HG03064 (cell line): ENCODE data around the gene KIF21B.

Experiments used
- ATAC-seq: cut with Tn5 transposase; IDR thresholded peaks from one replicate; pipeline ENCODE4 v1.9.1; 2021; ENCODE audit warnings: low read depth; ENCODE audit not compliant: unreplicated experiment

Gene KIF21B

DNA sequence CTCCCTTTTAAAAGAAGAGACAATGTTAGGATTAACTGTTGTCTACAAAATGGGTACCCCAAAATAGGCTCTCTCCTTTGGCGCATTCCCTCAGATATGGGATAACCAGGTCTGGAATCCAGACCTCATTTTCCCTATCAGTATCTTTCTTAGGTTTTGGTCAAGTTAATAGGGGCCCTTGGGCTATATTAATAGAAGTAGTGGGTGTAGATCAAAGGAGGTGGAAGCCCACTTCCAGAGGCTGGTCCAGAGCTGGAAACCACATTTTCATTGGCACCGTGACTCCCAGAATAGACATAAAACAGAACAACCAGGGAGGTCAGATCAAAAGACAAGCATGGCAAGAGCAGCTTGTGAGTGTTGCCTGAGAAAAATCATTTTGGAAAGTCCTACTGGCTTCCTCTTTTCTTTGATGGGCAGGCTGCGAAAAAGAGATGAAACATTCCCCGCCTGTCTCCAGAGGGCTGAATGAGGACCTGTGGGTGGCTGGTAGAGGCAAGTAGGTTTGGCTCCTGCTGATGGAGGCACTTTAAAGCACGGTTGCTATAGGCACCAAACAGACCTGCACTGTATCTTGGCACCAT is 25.8 kb upstream of the KIF21B start:
- no peak for ATAC-seq

DNA sequence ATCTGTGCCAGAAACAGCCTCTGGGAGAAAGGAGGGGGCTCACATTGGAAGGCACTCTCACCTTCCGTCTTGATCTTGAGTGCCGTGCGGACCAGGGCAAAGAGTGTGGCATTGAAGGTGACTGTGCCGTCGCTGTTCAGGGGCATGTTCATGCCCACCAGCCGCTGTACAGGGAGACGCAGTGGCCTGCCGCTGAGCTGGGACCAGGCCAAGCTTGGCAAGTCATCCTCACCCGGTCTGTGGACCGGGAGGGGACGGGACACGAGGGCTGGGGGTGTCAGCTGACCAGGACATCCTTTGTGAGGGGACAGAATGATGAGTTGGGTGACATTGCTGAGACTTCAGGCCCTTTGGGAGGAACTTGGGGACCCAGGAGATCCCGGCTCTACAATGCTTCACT is 25.0 kb upstream of the KIF21B start:
- ATAC-seq: no peak

DNA sequence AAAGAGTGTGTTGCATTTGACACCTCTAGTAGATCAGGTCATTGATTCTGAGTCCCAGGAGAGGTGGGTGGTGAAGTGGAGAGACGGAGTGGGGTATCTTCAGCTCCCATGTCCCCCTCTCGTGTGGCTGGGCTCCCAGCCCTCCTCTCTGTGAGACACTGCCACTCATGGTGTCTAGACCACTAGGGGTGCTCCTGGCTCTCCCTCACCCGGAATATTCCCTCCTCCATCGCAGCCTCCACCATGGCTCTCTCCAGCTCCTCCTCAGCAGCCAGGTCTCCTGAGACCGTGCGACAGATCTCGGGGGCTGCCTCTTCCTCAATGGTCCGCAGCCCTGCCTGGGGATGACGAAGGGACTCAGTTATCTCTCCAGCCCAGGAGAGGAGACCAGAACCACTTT is 20.6 kb upstream of the KIF21B start:
- no peak for ATAC-seq

DNA sequence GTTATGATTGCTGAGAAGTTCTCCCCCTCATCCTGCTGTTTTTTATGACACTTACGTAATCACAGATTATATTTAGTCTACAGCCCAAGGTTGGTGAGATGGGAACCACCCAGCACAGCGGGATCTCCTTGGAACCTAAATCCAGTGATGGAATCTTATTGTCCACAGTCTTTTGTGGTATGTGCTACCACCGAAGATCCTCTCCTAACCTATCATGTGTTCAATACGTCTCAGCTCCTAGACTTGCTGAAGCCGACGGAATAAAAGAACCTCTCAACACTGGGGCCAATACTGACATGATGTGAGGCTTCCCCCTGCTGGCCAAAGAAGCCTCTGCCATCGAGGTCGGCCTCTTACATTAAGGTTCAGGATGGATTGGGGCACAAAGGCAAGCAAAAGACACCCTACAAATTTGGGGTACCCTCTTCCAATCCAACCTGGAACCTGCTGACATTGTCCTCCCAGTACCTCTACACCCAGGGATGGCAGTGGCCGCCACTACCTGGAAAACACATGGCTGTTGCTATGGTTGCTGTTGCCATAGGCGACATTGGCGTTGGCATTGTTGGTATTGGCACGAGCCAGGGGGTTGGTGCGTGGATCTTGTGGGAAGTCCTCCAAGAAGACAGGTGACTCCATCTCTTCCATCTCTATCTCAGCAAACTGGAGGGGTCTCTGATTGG is 19.4 kb upstream of the KIF21B start:
- no peak for ATAC-seq

DNA sequence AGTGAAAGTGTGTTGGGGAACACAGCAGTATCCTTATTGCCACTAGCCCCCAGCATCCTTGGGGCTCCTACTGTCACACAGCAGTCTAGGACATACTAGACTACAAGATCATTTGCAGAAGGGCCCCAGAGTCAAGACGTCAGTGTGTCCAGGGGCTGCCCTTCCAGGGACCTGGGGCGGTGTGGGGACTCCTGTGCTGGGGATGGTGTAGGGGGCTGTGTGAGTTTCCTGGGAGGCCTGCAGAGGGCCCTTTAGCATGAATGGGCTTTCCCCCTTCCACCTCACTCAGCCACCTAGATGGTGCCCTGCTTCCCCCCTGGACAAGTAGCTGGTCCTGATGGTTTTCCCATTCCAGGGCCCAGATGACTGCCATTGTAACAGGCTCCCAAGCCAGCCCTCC is 17.5 kb upstream of the KIF21B start:
- ATAC-seq: no peak

DNA sequence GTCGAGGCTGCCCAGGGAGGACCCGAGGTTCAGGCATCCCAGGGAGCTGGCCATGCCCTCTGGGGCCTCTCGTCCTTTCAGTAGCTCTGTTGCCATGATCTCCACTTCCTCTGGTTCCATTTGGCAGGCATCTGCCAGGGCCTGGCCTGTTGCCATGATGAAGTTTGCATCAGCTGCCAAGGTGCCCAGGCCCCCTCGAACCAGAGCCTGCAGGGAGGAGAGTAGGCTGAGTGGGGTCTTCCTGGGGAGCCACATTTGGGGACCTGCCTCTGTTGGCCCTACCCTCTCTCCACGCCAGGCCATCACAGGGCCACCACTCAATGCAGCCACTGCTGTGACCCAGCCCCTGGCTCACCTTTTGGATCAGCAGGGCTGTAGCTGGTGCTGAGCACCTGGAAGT is 16.4 kb upstream of the KIF21B start:
- no peak for ATAC-seq

DNA sequence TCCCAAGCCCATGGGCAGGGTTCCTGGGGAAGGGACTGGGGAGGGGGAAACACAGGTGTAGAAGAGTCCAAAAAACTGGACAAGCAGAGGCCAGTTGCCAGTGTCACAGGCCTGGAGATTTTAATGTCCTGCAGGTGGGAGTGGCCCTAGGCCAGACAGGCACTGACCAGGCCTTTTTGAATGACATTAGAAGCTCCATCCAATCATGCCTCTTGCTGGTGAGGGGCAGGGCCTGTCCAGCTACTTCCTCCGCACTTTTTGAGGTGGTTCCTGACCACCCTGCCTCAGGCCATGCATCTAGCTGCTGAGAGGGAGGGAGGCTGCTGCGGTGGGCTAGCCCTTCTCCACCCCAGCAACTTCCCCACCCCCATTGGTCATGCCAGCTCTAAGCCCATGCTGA is 15.9 kb upstream of the KIF21B start:
- no peak for ATAC-seq

DNA sequence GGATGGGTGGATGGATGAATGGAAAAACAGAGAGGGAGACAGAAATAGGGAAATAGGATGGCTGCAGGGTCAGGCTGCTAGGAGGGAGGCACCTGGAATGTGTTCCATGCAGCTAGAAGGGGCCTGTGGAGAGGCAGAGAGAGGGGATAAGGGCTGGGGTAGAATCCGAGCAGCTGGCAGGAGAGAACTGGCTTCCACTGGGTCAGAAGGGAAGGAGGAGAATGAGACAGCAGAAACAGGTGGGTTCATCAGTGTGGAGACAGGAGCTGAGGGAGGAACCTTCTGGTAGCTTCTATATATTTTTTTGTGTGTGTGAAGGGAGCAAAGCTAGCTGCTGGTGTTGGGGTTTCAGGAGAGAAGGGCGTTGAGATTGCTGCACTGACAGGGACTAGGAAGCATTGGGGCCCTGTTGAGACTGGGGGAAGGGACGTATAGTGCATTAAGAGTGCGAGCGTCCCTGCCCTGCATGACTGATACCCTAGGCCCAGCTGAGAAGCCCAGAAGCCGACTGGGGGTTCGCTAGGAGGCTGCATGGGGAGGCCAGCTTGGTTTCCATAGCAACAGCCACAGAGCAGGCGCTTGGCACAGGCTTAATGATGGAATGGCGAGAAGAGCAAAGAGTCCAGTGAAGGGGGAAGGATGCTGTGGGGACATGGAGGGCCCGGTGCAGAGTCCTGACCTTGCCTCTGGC is 14.8 kb upstream of the KIF21B start:
- no peak for ATAC-seq

DNA sequence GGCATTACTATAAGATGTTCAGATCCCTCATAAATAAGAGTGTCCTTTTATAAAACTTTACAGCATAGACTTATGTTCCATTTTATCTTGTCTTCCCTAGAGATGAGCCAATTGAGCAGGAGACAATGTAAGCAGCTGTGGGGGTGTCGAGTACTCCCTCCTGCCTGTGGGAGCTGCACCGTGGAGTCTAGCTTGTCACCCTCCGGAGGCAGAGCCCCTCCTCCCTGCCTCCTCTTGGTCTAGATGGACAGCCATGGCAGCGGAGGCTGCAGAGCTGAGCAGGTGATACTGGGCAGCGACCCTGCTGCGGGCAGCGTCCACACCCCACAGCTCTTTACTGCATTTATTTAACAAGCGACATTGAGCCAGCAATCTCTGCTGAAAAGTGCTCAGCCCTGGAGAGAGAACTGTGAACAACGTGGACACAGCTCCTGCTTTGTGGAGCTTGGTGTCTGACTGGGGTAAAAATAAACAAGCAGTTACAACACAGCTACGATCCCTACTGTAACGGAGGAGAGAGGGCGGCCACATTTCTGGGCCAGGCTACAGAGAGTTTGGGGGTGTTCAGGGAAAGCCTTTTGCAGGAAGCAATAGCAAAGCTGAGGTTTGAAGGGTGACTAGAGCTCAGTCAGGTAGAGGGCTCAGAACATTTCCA is 12.8 kb upstream of the KIF21B start:
- no peak for ATAC-seq

DNA sequence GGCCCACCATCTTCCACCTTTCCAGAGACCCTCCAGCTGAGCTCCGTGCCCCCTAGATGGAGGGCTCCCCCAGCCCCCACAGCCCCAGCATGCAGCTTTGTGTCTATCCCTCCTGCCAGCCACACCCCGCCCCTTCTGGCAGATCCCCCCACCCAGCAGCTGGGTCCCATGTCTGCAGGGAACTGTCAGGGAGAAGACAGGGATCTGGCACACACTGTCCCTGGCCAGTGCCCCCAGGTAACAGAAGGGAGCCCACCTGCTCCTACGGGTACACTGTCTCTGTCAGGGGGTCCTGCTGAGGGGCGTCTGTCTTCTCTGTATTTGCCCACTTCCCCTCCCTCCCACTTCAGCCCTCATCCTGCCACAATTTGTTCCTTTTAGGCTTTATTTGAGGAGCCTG is 11.2 kb upstream of the KIF21B start:
- no peak for ATAC-seq

DNA sequence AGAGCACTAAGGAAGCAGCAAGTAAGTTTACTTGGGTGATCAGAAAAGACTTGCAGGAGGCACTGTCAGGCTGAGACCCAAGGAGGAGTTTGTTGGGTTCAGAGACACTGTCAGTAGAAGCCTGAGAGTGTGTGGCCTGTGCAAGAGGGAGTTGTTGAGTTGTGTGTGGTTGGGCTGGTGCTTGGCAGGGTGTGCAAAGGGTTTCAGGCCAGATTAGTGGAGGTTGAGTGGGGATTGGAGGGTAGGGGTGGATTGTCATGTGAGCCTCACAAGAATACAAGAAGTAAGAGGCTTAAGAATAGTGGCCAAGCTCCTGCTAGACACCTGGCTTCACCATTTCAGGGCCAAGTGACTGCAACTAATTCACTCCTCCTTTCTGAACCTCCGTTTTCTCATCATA is 8.9 kb upstream of the KIF21B start:
- no peak for ATAC-seq

DNA sequence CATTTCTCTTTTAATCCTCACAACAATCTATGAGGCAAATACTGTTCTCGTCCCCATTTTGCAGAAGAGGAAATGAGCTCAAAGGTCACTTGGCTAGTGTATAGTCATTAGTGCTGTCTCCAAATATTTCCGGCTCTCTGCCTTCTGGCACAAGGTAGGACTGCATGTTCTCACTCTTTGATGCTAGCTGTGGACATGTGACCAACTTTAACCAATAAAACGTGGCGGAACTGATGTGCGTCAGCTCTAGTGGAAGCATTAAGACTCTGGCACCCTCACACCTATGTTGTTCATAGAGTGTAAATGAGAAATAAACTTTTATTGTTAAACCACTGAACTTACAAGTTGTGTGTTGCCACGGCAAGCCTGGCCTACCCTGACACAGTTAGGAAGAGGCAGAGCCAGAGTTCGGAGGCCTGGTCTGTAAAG is 5.0 kb upstream of the KIF21B start:
- no peak for ATAC-seq

DNA sequence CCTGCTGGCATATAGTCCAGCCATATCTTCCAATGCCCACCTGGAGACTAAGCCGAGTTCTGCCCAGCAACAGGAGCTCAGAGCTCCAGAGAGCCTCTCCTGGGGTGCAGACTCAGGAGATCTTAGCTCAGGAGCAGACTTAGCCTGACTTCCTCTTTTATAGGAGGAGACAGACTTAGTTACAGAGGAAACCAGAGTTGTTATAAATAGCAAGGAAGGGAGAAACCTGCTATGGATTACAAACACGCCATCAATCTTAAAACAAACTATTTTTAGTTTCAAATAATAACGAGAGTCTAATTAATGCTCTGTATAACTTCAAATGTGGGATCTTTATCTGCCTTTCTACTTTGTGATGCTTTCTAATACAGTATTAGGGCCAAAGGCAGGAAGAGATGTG is 3.3 kb upstream of the KIF21B start:
- no peak for ATAC-seq

DNA sequence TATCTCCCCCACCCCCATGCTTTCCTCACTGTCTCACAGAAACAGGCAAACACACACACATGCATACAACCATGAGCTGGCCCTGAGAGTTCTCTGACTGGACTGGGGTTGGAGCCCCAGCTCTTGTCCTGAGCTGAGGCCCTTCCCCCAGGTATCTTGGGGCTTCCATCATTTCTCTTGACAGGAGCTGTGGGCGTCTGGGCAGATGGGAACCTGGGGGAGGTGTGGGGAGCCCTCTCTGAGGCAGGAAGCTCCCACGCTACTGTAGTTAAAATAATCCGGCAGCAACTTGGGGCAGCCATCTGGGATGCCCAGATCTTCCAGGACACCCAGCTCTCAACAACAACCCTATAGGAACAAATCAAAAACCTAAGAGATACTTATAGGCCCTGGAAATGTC is 2.7 kb upstream of the KIF21B start:
- no peak for ATAC-seq

DNA sequence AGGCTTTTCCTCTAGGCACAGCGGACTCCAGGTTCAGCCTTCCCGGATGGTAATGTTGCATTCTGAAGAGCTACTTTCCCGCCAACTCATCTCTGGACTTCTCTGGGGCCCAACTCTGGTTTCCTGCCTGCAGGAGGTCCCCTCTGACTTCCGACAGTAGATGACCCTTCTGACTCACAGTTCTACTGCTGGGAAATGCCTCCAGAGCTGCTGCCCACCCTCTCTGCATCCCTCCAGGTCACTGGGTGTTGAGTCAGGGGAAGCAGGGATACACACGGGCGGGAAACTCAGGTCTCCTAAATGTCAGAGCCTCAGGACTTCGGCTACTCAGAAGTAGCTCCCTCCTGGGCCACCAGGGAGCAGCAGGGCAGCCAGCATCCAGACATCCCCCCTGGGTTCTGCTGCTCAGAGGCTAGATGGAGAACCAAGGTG is 2.1 kb upstream of the KIF21B start:
- ATAC-seq: no peak

DNA sequence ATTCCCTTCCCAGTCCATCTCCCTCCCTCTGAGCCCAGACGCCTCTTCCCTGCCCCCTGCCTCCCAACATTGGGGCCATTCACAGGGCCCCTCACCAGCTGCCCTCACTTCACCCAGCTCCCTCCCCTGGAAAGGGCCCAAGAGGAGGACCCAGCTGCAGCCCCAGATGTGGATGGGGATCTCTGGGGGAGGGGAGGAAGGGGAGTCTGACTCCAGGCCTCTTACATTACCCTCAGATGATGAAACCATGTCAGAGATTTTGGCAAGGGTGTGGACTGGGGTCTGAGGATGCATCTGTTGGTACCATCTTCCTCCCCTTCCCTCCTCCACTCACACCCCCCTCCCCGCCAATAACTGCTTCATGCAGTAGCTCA is 1.1 kb upstream of the KIF21B start:
- no peak for ATAC-seq

DNA sequence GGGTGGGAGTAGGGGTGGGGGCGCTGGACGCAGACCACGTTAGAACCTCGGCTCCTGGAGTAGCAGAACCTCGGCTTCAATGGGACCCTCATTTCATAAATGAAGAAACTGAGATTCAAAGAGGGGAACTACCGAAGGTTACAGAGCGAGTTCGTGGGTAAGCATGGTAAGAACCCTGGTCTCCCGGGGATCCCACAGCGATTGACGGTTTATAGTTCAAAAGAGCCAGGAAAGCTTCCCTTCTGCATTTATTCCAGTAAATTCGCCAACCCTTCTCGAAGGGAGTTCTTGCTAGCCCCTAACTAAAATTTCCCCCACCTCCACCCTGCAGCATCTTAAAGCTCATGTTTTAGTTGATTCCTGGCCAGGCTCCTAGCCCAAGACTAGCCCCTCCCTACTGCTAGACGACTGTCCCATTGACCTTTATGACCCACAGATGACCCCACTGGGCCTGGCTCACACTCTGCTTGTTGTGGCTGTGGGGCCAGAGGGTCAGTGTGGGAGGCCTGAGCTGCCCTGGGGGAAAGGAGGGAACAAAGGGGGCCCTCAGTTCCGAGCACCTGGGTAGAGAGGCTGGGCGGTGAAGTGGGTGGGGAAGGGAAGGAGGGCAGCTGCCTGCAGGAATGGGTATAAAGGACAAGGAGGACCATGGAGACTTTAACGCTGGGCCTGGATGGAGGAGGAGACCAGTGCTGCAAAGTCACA is 558 bp upstream of the KIF21B start:
- no peak for ATAC-seq

DNA sequence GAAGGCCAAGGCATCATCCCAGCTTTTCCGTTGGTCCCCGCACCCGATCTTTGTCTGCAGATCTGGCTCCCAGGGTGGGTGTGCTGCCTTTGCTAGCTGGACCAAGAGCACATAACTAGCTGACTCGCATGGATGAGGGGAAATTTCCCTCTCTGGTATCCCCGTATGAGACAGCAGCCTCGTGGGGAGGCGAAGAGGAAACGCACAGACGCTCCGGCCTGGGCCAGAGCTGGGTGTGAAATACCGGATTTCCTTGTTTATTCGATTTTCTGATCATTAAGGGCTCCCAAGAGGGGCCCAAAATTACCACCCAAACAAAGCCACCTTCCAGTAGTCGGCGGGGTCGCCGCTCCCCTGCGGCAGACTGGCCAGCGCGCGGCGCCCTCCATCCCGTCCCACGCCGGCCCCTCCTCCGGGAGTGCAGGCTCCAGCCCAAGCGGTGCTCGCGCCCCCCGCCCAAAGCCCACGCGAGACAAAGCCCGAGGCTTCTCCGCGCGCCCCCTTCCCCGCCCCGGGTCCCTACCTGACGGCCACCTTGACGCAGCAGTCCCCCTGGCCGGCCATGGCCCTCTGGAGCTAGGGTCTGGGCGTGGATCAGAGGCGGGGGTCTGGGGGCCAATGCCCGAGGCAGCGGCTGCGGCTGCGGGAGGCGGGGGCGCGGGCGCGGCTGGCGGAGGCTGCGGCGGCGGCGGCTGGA is 546 bp downstream of the KIF21B start:
- ATAC-seq: no peak

DNA sequence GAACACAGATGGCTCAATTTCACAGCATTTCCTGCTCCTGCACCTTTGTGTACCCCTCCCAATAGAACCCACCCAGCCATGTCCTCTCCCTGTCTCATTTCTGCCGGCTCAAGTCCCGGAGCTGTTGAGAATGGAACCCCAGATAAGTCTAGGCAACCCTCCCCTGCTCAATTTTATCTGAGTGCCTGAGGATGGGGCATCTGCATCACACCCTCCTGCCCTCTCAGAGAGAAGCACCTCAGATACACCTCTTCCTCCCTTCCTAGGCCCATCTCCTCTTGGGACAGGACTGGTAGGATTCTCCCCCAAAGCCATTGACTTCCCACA is 1.1 kb downstream of the KIF21B start:
- ATAC-seq: no peak

DNA sequence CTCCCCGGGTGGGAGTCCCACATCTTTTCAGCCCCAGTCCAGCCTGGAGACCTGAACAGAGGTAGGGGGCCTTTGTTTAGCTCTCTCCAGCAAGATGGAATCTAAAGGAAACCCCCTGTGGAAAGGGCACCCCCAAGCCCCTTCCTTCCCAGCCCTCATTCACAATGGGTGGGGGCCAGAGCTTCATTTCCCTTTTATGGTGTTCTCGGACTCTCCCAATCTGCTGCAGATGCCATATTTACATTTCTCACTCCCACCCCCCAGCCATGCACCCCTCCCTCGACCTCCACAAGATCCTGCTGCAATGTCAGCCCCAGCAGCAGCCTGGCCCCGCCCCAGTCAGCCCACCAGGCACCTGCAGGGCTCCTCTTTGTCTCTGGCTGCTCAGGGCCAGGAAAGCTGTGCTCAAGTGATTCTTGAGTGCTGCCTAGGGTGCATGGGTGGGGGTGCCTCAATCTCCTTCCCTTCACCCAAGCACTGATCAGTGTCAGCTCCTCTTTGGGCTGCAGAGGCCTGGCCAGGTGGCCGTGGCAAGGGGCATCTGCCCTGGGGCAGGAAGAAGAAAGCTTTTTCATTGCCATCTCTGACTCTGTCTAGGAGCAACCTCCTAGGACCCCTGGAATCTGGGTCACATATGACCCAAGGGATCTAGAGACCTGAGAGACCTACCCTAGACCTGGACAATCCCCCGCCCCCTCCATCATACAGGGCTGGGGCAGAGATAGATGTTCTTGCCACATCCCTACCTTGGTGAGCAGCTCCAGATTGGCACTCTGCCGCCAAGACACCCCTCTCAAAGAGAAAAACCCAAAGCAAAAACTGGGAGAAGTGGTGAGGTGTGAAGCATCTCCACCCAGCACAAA is 1.7 kb downstream of the KIF21B start:
- no peak for ATAC-seq
